ENCODE results near the gene INPP4B.

The INPP4B gene

DNA sequence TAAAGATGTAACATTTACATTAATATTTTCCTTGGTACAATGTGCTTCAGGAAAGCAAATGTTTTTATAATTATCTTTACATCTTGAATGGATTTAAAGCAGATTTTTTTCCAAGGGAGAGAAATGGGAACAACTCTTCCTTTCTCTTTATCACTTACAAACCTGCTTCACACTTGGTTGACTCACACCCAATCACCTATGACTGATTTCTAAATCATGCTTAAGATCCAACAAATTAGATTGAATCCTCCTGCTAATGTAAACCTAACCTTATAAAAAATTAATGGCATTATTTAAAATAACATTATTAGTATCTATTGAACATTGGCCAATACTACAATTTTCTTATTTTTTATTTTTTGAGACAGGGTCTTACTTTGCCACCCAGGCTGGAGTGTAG is 127.1 kb downstream of the INPP4B start:
- Histone ChIP-seq H2BK120ac (ENCODE audit: low read depth, low read length) (no peak overlapping the region), H2BK5ac (ENCODE audit: low read length) (no peak overlapping the region), H3K14ac (ENCODE audit: low read length) (no peak overlapping the region), H4K8ac (ENCODE audit: low read depth, low read length) (no peak overlapping the region), H3K79me1 (ENCODE audit: low read depth, low read length) (no peaks in the 10 kb centered on the region), H3K4me3 (ENCODE audit: low read length in 2 of 2) (no peak overlapping the region), H2AFZ (ENCODE audit: low read length) (no peak overlapping the region), H2BK15ac (ENCODE audit: low read length) (no peak overlapping the region), H2BK12ac (ENCODE audit: low read length) (no peak overlapping the region), H2AK5ac (ENCODE audit: low read depth, low read length) (no peak overlapping the region), H4K91ac (ENCODE audit: low read depth, low read length, poor library complexity) (no peak overlapping the region), H3K18ac (ENCODE audit: low read length) (no peak overlapping the region), H3K23ac (ENCODE audit: low read depth, low read length, poor library complexity) (no peak overlapping the region), H3K4ac (ENCODE audit: low read length) (no peak overlapping the region), H3K36me3 (replicated peaks in 1 of 2; ENCODE audit: control insufficient read depth in 2 of 2, insufficient read depth in 2 of 2, low read length in 2 of 2) (no peaks in the 10 kb centered on the region), H3K27me3 (ENCODE audit: control insufficient read depth in 3 of 3, insufficient read depth in 3 of 3, low read depth in 1 of 3, low read length in 3 of 3) (no peaks in the 10 kb centered on the region), H3K27ac (replicated peaks; ENCODE audit: low read length) (no peak overlapping the region), H3K4me1 (ENCODE audit: control insufficient read depth in 2 of 2, insufficient read depth in 1 of 2, low read depth in 1 of 2, low read length in 2 of 2) (no peaks in the 10 kb centered on the region), H3K9me3 (replicated peaks in 1 of 2; ENCODE audit: control insufficient read depth in 2 of 2, insufficient read depth in 1 of 2, low read depth in 1 of 2, low read length in 2 of 2) (no peaks in the 10 kb centered on the region), H3K4me2 (ENCODE audit: insufficient read depth, low read length, poor library complexity, severe bottlenecking) (no peak overlapping the region), H3K9ac (ENCODE audit: low read depth, low read length, poor library complexity) (no peak overlapping the region)
- DNase-seq (ENCODE audit: low spot score): no peak

DNA sequence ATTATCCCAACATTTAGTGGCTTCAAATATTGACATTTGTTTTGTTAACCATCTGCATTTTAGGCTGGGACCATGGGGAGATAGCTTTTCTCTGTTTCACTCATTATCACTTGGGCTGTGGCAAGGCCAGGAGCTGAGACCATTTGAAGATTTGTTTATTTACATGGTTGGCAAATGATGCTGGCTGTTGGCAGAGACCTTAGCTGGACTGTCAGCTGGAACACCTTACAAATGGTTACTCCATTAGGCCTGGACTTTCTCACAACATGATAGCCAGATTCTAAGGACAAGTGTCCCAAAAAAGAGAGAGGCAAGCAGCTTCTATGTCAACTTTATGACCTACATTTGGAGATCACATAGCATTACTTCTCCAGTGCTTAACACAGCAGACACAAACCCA is 130.4 kb downstream of the INPP4B start:
- H2BK5ac ChIP-seq (ENCODE audit: low read length): no peak overlapping the region
- no peak overlapping the region for H3K9ac ChIP-seq (ENCODE audit: low read depth, low read length, poor library complexity)
- no peaks in the 10 kb centered on the region for H3K36me3 ChIP-seq (replicated peaks in 1 of 2; ENCODE audit: control insufficient read depth in 2 of 2, insufficient read depth in 2 of 2, low read length in 2 of 2)
- no peak overlapping the region for H3K23ac ChIP-seq (ENCODE audit: low read depth, low read length, poor library complexity)
- DNase-seq (ENCODE audit: low spot score): no peak
- no peak overlapping the region for H3K4ac ChIP-seq (ENCODE audit: low read length)
- H3K18ac ChIP-seq (ENCODE audit: low read length): no peak overlapping the region
- no peak overlapping the region for H4K91ac ChIP-seq (ENCODE audit: low read depth, low read length, poor library complexity)
- H3K9me3 ChIP-seq (replicated peaks in 1 of 2; ENCODE audit: control insufficient read depth in 2 of 2, insufficient read depth in 1 of 2, low read depth in 1 of 2, low read length in 2 of 2): no peaks in the 10 kb centered on the region
- no peak overlapping the region for H3K4me2 ChIP-seq (ENCODE audit: insufficient read depth, low read length, poor library complexity, severe bottlenecking)
- H3K27ac ChIP-seq (replicated peaks; ENCODE audit: low read length): no peak overlapping the region
- no peak overlapping the region for H3K14ac ChIP-seq (ENCODE audit: low read length)
- H4K8ac ChIP-seq (ENCODE audit: low read depth, low read length): no peak overlapping the region
- no peak overlapping the region for H2BK120ac ChIP-seq (ENCODE audit: low read depth, low read length)
- H2AFZ ChIP-seq (ENCODE audit: low read length): no peak overlapping the region
- H3K4me3 ChIP-seq (ENCODE audit: low read length in 2 of 2): no peak overlapping the region
- H2AK5ac ChIP-seq (ENCODE audit: low read depth, low read length): no peak overlapping the region
- no peaks in the 10 kb centered on the region for H3K27me3 ChIP-seq (ENCODE audit: control insufficient read depth in 3 of 3, insufficient read depth in 3 of 3, low read depth in 1 of 3, low read length in 3 of 3)
- H2BK12ac ChIP-seq (ENCODE audit: low read length): no peak overlapping the region
- H2BK15ac ChIP-seq (ENCODE audit: low read length): no peak overlapping the region
- H3K4me1 ChIP-seq (ENCODE audit: control insufficient read depth in 2 of 2, insufficient read depth in 1 of 2, low read depth in 1 of 2, low read length in 2 of 2): no peaks in the 10 kb centered on the region
- H3K79me1 ChIP-seq (ENCODE audit: low read depth, low read length): no peaks in the 10 kb centered on the region

DNA sequence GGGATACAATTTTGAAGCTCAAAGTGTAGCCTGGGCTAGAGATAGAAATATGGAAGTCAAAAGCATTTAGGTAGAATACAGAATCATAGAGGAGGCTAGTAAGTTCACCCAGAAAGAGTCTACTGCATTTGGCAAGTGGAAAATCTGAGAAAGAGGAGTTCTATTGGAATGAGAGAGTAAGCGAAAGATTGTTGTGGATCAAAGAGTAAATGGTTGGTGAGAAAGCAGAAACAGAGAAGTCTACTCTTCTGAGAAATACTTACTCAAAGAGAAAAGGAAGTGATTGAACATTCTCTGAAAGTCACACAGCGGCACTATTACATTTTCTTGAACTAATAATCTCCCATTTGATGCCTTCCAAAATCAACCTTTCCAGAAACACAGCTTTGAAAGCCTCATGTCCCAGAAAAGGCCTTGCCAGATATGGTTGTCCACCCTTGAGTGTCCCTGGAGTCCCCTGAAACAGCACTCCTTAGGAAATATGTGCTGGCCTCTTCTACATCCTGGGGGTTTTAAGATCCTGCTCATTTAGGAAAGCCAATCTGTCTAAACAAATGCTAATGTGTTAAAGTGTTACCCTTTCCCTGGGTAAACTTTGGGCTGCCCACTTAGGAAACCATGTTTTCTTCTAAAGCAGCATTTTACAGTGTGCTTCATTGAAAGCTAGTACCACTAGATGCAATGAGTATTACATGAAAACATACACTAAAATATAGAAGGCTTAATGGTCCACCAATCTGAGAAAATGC is 132.6 kb downstream of the INPP4B start:
- Histone ChIP-seq H3K9ac (ENCODE audit: low read depth, low read length, poor library complexity) (no peak overlapping the region), H4K91ac (ENCODE audit: low read depth, low read length, poor library complexity) (no peak overlapping the region), H3K4me3 (ENCODE audit: low read length in 2 of 2) (no peak overlapping the region), H2AK5ac (ENCODE audit: low read depth, low read length) (no peak overlapping the region), H2BK15ac (ENCODE audit: low read length) (no peak overlapping the region), H3K18ac (ENCODE audit: low read length) (no peak overlapping the region), H3K27ac (replicated peaks; ENCODE audit: low read length) (no peak overlapping the region), H3K14ac (ENCODE audit: low read length) (no peak overlapping the region), H3K4ac (ENCODE audit: low read length) (no peak overlapping the region), H3K9me3 (replicated peaks in 1 of 2; ENCODE audit: control insufficient read depth in 2 of 2, insufficient read depth in 1 of 2, low read depth in 1 of 2, low read length in 2 of 2) (no peaks in the 10 kb centered on the region), H4K8ac (ENCODE audit: low read depth, low read length) (no peak overlapping the region), H3K4me2 (ENCODE audit: insufficient read depth, low read length, poor library complexity, severe bottlenecking) (no peak overlapping the region), H3K23ac (ENCODE audit: low read depth, low read length, poor library complexity) (no peak overlapping the region), H3K36me3 (replicated peaks in 1 of 2; ENCODE audit: control insufficient read depth in 2 of 2, insufficient read depth in 2 of 2, low read length in 2 of 2) (no peaks in the 10 kb centered on the region), H3K4me1 (ENCODE audit: control insufficient read depth in 2 of 2, insufficient read depth in 1 of 2, low read depth in 1 of 2, low read length in 2 of 2) (no peaks in the 10 kb centered on the region), H2AFZ (ENCODE audit: low read length) (no peak overlapping the region), H2BK12ac (ENCODE audit: low read length) (no peak overlapping the region), H2BK120ac (ENCODE audit: low read depth, low read length) (no peak overlapping the region), H3K27me3 (ENCODE audit: control insufficient read depth in 3 of 3, insufficient read depth in 3 of 3, low read depth in 1 of 3, low read length in 3 of 3) (no peaks in the 10 kb centered on the region), H3K79me1 (ENCODE audit: low read depth, low read length) (no peaks in the 10 kb centered on the region), H2BK5ac (ENCODE audit: low read length) (no peak overlapping the region)
- WGBS, 2 donors (ENCODE audit: extremely low coverage in 2 of 2, insufficient read length in 2 of 2, insufficient replicate concordance in 1 of 2): no CpG with 5 or more reads among the region's 2 CpGs
- no peak for DNase-seq (ENCODE audit: low spot score)

DNA sequence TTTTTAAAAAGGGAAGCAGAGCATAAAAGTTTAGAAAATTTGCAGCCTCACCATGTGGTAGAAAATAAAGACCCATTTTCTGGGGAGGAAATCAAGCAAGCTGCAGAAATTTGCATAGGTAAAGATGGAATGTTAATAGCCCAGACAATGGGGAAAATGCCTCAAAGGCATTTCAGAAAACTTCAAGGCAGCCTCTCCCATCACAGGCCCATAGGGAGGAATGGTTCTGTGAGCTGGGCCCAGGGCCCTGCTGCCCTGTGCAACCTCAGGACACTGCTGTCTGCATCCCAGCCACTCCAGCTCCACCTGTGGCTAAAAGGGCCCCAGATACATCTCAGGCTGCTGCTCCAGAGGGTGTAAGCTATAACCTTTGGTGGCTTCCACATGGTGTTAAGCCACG is 137.9 kb downstream of the INPP4B start:
- Histone ChIP-seq H3K4me2 (ENCODE audit: insufficient read depth, low read length, poor library complexity, severe bottlenecking) (no peak overlapping the region), H4K91ac (ENCODE audit: low read depth, low read length, poor library complexity) (no peak overlapping the region), H2BK15ac (ENCODE audit: low read length) (no peak overlapping the region), H3K36me3 (replicated peaks in 1 of 2; ENCODE audit: control insufficient read depth in 2 of 2, insufficient read depth in 2 of 2, low read length in 2 of 2) (no peaks in the 10 kb centered on the region), H3K23ac (ENCODE audit: low read depth, low read length, poor library complexity) (no peak overlapping the region), H4K8ac (ENCODE audit: low read depth, low read length) (no peak overlapping the region), H3K79me1 (ENCODE audit: low read depth, low read length) (no peaks in the 10 kb centered on the region), H3K18ac (ENCODE audit: low read length) (no peak overlapping the region), H2BK5ac (ENCODE audit: low read length) (no peak overlapping the region), H2AK5ac (ENCODE audit: low read depth, low read length) (no peak overlapping the region), H3K4ac (ENCODE audit: low read length) (no peak overlapping the region), H3K9me3 (replicated peaks in 1 of 2; ENCODE audit: control insufficient read depth in 2 of 2, insufficient read depth in 1 of 2, low read depth in 1 of 2, low read length in 2 of 2) (no peaks in the 10 kb centered on the region), H3K14ac (ENCODE audit: low read length) (no peak overlapping the region), H3K4me3 (ENCODE audit: low read length in 2 of 2) (no peak overlapping the region), H2BK120ac (ENCODE audit: low read depth, low read length) (no peak overlapping the region), H3K9ac (ENCODE audit: low read depth, low read length, poor library complexity) (no peak overlapping the region), H3K4me1 (ENCODE audit: control insufficient read depth in 2 of 2, insufficient read depth in 1 of 2, low read depth in 1 of 2, low read length in 2 of 2) (no peaks in the 10 kb centered on the region), H3K27ac (replicated peaks; ENCODE audit: low read length) (no peak overlapping the region), H3K27me3 (ENCODE audit: control insufficient read depth in 3 of 3, insufficient read depth in 3 of 3, low read depth in 1 of 3, low read length in 3 of 3) (no peaks in the 10 kb centered on the region), H2BK12ac (ENCODE audit: low read length) (no peak overlapping the region), H2AFZ (ENCODE audit: low read length) (no peak overlapping the region)
- WGBS, 2 donors (ENCODE audit: extremely low coverage in 2 of 2, insufficient read length in 2 of 2, insufficient replicate concordance in 1 of 2): no CpG with 5 or more reads among the region's 1 CpG
- no peak for DNase-seq (ENCODE audit: low spot score)
